VCaP (cell line): ENCODE data around the gene SARNP.
"Not testable (repeated sequence)": the region's sequence is repeated elsewhere in the genome, so short reads cannot be mapped to it uniquely, and the experiment has no call there.

Experiments used
- H3K27ac ChIP-seq: fragments of 450-650 bp; 2 replicates; pipeline ENCODE4 v1.5.1; 2017
- TF ChIP-seq, protein P1 (sequence below): fragments of 450-650 bp; conservative IDR thresholded peaks from 2 replicates; pipeline ENCODE4 v1.5.1; 2017; ENCODE audit warnings: mild to moderate bottlenecking, moderate library complexity

Gene SARNP

GRCh38 chr12:55817345-55818139, at the start of gene SARNP, which contains the start of gene ORMDL2:
Gene SARNP, minus strand, starts transcription at chr12:55817724. Its CDS starts 23 bp downstream, at chr12:55817701.
Gene ORMDL2, plus strand, starts transcription at chr12:55818041. Its CDS starts 959 bp downstream, at chr12:55819000.
- TF ChIP-seq, protein P1, sequence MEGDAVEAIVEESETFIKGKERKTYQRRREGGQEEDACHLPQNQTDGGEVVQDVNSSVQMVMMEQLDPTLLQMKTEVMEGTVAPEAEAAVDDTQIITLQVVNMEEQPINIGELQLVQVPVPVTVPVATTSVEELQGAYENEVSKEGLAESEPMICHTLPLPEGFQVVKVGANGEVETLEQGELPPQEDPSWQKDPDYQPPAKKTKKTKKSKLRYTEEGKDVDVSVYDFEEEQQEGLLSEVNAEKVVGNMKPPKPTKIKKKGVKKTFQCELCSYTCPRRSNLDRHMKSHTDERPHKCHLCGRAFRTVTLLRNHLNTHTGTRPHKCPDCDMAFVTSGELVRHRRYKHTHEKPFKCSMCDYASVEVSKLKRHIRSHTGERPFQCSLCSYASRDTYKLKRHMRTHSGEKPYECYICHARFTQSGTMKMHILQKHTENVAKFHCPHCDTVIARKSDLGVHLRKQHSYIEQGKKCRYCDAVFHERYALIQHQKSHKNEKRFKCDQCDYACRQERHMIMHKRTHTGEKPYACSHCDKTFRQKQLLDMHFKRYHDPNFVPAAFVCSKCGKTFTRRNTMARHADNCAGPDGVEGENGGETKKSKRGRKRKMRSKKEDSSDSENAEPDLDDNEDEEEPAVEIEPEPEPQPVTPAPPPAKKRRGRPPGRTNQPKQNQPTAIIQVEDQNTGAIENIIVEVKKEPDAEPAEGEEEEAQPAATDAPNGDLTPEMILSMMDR, result no peak
- H3K27ac ChIP-seq, result peak within 1 kb of the TSS; percentile 91

DNA sequence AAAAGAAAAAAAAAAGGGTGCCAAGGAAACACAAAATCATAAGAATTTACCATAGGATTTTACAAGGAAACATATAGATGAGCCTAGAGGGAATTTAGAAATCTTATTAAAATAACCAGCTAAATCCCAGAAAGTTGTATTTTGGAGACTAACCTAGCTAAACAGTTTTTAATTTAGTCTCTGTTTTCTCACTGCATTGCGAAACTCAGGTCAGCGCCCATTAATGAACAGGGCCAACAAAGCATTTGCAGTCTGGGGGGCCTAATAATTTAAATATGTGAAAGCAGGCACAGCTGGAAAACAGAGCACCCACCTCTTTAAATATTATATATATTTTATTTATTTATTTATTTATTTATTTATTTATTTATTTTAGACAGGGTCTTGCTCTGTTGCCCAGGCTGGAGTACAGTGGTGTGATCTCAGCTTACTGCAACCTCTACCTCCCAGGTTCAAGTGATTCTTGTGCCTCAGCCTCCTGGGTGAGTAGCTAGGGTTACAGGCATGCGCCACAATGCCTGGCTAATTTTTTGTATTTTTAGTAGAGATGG, 49.0 kb upstream of the SARNP start:
- not testable (repeated sequence) for H3K27ac ChIP-seq

DNA sequence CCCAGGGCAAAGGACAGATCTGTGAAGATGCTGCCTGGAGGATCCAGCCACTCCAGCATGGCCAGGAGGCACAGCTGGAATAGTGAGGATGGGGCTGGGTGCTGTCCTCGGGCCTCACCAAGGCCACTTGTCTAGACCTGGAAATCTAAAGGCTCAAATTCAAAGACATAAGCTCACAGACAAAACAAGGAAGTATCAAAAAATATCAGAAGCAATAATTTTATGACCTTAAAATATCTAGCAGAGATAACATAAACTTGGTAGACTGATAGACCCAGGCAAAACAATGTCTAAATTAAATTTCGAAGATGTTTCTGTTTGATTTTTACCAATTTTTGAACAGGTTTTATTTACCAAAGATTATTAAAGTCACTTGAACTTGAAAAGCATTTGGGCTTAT, 47.8 kb upstream of the SARNP start:
- TF ChIP-seq, protein P1, result no peak

DNA sequence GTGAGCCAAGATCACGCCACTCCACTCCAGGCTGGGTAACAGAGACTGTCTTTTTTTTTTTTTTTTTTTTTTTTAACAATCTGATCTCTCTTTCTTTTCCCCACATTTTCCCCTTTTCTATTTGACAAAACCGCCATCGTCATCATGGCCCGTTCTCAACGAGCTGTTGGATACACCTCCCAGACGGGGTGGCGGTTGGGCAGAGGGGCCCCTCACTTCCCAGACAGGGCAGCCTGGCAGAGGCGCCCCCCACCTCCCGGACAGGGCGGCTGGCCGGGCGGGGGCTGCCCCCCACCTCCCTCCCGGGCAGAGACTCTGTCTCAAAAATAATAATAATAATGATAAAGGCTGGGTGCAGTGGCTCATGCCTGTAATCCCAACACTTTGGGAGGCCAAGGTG, 45.4 kb upstream of the SARNP start:
- H3K27ac ChIP-seq, result not testable (repeated sequence)

More for the DNA sequence above, 47.8 kb upstream of the SARNP start:
- H3K27ac ChIP-seq, result no peak overlapping the region

- TF ChIP-seq, protein P1, result no peak
- no peak overlapping the region for H3K27ac ChIP-seq
Measured at GRCh38 chr12:55862286-55862685, 44.8 kb upstream of the SARNP start.

DNA sequence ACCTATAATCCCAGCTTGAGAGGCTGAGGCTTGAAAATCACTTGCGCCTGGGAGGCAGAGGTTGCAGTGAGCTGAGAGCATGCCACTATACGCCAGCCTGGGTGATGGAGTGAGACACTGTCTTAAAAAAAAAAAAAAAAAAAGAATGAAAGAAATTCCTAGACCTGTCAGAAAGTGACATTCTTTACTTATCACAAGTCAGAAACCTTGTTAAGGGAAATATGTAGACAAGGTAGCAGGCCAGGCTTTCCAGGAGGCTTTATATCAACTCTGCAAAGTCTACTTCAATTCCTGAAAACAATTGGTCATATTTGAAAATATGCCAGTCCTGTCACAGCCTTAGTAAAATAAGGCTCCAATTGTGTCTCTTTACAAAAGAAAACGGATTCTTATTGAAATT, 44.3 kb upstream of the SARNP start:
- H3K27ac ChIP-seq, result no peak overlapping the region
- TF ChIP-seq, protein P1, result no peak

- no peak overlapping the region for H3K27ac ChIP-seq
Measured at GRCh38 chr12:55861396-55861795, 43.9 kb upstream of the SARNP start.

GRCh38 chr12:55852740-55853139, 35.2 kb upstream of the SARNP start:
- TF ChIP-seq, protein P1, result no peak

More at GRCh38 chr12:55861396-55861795, 43.9 kb upstream of the SARNP start:
- TF ChIP-seq, protein P1, result no peak

More at GRCh38 chr12:55852740-55853139, 35.2 kb upstream of the SARNP start:
- H3K27ac ChIP-seq, result no peak overlapping the region
